Loucy (cell line): ENCODE results near the gene BANK1.

Source experiments
- H2AFZ ChIP-seq: fragments of 200-600 bp; sonication (generic); 2 replicates; pipeline ENCODE4 v1.6.0; 2016; ENCODE audit warnings: antibody characterized with exemption, mild to moderate bottlenecking, low read length, moderate library complexity
- H3F3A ChIP-seq: fragments of 200-600 bp; 2 replicates; pipeline ENCODE4 v1.6.0; 2016; ENCODE audit warnings: antibody characterized with exemption, low read depth, mild to moderate bottlenecking
- H3K27me3 ChIP-seq: fragments of 200-600 bp; sonication (generic); 2 replicates; pipeline ENCODE4 v1.6.1; 2014; ENCODE audit warnings: low read length, mild to moderate bottlenecking; ENCODE audit not compliant: insufficient read depth, poor library complexity, severe bottlenecking
- H3K36me3 ChIP-seq: fragments of 200-600 bp; sonication (generic); 2 replicates; pipeline ENCODE4 v1.6.1; 2016; ENCODE audit warnings: low read length; ENCODE audit not compliant: insufficient read depth
- H3K4me1 ChIP-seq: fragments of 200-600 bp; sonication (generic); 2 replicates; pipeline ENCODE4 v1.5.1; 2014; ENCODE audit warnings: low read length, mild to moderate bottlenecking; ENCODE audit not compliant: insufficient read depth, poor library complexity, severe bottlenecking
- H3K4me2 ChIP-seq: fragments of 200-600 bp; sonication (generic); 2 replicates; pipeline ENCODE4 v1.6.0; 2014; ENCODE audit warnings: antibody characterized with exemption, low read length, low read depth, mild to moderate bottlenecking; ENCODE audit not compliant: poor library complexity, severe bottlenecking
- H3K4me3 ChIP-seq: fragments of 200-600 bp; sonication (generic); 2 replicates; pipeline ENCODE4 v1.5.1; 2014; ENCODE audit warnings: low read length, mild to moderate bottlenecking, mixed read lengths; ENCODE audit not compliant: poor library complexity, severe bottlenecking
- H3K79me2 ChIP-seq: fragments of 200-600 bp; sonication (generic); 2 replicates; pipeline ENCODE4 v1.6.1; 2014; ENCODE audit warnings: low read length; ENCODE audit not compliant: insufficient read depth
- H3K9ac ChIP-seq: fragments of 200-600 bp; sonication (generic); 2 replicates; pipeline ENCODE4 v1.6.0; 2014; ENCODE audit warnings: mild to moderate bottlenecking, low read depth, low read length, moderate library complexity; ENCODE audit not compliant: poor library complexity, severe bottlenecking
- H3K9me2 ChIP-seq: fragments of 200-600 bp; sonication (generic); replicated peaks from 2 replicates; pipeline ENCODE4 v1.6.1; 2016; ENCODE audit warnings: low read depth, low read length, mixed read lengths
- H3K9me3 ChIP-seq: fragments of 200-600 bp; sonication (generic); 2 replicates; pipeline ENCODE4 v1.6.1; 2014; ENCODE audit warnings: mild to moderate bottlenecking, antibody characterized with exemption, low read length, low read depth; ENCODE audit not compliant: insufficient read depth
- H4K20me1 ChIP-seq: fragments of 200-600 bp; sonication (generic); 2 replicates; pipeline ENCODE4 v1.6.0; 2014; ENCODE audit warnings: antibody characterized with exemption, low read length, mild to moderate bottlenecking; ENCODE audit not compliant: insufficient read depth, poor library complexity, severe bottlenecking
- EZH2phosphoT487 ChIP-seq: fragments of 200-600 bp; IDR thresholded peaks from 2 replicates; pipeline ENCODE4 v1.6.1; 2018; ENCODE audit warnings: antibody characterized with exemption, mild to moderate bottlenecking, moderate library complexity, borderline replicate concordance
- TF ChIP-seq, protein P1 (sequence below): fragments of 200-600 bp; sonication (generic); conservative IDR thresholded peaks from 2 replicates; pipeline ENCODE4 v1.5.1; 2014; ENCODE audit warnings: mild to moderate bottlenecking, antibody characterized with exemption, low read length

BANK1 gene

DNA sequence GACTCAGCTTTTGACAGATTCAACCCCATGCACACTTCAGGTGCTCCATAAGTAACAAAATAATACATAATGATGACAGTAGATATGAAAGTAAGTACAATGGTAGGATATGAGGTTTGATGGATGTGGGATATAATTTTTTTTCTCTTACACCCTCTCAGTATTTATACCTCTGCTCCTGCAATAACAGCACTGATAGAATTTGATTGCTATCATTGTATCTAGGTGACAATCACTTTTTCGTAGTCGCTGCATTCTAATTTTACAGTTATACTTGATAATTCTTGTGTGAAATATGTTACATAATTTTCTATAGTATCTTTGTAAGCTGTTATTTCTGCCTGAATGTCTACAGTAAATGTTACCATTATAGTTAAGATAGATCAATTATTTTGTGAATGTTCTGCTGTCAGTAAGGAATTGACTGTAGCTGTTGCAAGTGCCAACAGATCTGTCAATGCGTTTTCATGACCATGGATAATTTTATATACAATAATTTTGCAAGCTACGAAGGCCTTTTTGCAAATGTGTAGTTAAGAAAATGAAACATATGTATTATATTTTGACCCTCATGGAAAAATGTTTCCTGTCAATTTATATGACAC, 128.9 kb downstream of the BANK1 start:
- H3K79me2 ChIP-seq, result no peaks in the 10 kb centered on the region
- no peak overlapping the region for H3K4me2 ChIP-seq
- H4K20me1 ChIP-seq, result no peaks in the 10 kb centered on the region
- H3K4me1 ChIP-seq, result no peaks in the 10 kb centered on the region
- no peak overlapping the region for H3K4me3 ChIP-seq
- H3K27me3 ChIP-seq, result no peaks in the 10 kb centered on the region
- no peak overlapping the region for H3K9ac ChIP-seq
- no peak overlapping the region for H2AFZ ChIP-seq
- H3K9me2 ChIP-seq, result no peaks in the 10 kb centered on the region
- H3K36me3 ChIP-seq, result no peaks in the 10 kb centered on the region
- no peaks in the 10 kb centered on the region for H3K9me3 ChIP-seq
- TF ChIP-seq, protein P1, sequence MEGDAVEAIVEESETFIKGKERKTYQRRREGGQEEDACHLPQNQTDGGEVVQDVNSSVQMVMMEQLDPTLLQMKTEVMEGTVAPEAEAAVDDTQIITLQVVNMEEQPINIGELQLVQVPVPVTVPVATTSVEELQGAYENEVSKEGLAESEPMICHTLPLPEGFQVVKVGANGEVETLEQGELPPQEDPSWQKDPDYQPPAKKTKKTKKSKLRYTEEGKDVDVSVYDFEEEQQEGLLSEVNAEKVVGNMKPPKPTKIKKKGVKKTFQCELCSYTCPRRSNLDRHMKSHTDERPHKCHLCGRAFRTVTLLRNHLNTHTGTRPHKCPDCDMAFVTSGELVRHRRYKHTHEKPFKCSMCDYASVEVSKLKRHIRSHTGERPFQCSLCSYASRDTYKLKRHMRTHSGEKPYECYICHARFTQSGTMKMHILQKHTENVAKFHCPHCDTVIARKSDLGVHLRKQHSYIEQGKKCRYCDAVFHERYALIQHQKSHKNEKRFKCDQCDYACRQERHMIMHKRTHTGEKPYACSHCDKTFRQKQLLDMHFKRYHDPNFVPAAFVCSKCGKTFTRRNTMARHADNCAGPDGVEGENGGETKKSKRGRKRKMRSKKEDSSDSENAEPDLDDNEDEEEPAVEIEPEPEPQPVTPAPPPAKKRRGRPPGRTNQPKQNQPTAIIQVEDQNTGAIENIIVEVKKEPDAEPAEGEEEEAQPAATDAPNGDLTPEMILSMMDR, result no peak
- no peak for TF ChIP-seq EZH2phosphoT487
- H3F3A ChIP-seq, result no peaks in the 10 kb centered on the region

DNA sequence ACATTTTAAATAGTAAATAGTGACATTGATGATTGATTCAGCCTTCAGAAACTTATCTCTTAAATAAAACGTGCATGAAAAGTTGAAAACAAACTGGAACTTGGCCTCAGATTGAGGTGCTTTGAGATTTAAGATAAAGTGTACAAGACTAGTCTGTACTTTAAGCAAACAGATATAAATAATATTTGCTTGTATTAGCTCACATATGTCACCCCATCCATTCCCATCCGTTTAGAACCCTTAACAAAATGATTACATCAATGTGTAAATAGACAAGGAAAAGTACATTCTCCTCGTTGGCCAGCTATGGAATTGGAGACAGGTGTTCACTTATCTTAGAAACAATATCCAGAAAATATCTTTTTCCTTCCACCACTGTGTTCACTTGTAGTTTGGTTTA, 130.8 kb downstream of the BANK1 start:
- H3F3A ChIP-seq, result no peaks in the 10 kb centered on the region
- no peak overlapping the region for H3K4me2 ChIP-seq
- no peaks in the 10 kb centered on the region for H3K9me3 ChIP-seq
- H3K79me2 ChIP-seq, result no peaks in the 10 kb centered on the region
- no peak overlapping the region for H3K9ac ChIP-seq
- H2AFZ ChIP-seq, result no peak overlapping the region
- no peak overlapping the region for H3K4me3 ChIP-seq
- no peak for TF ChIP-seq EZH2phosphoT487
- TF ChIP-seq, protein P1, result no peak
- no peaks in the 10 kb centered on the region for H3K9me2 ChIP-seq
- no peaks in the 10 kb centered on the region for H3K4me1 ChIP-seq
- H3K27me3 ChIP-seq, result no peaks in the 10 kb centered on the region
- H3K36me3 ChIP-seq, result no peaks in the 10 kb centered on the region
- no peaks in the 10 kb centered on the region for H4K20me1 ChIP-seq

DNA sequence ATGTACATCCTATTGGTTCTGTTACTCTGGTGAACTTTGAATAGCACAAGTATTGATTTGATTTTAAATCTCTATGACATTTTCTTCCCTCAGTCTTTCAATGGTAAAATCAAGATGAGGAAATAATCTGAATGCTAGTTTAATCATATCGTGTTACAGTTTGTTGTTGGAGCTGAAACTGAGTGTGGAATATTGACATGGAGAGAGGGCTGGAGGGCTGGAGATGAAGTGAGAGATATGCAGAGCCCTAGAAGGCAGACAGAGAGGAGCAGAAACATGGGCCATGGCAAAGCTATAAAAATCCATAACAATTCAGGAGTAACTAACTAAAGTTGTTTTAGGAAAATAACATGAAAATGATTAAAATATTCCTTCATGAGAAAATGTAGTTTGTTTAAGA, 141.1 kb downstream of the BANK1 start:
- no peaks in the 10 kb centered on the region for H3K4me1 ChIP-seq
- H3K4me3 ChIP-seq, result no peak overlapping the region
- no peak for TF ChIP-seq EZH2phosphoT487
- TF ChIP-seq, protein P1, result no peak
- H3K9me3 ChIP-seq, result no peaks in the 10 kb centered on the region
- H3K4me2 ChIP-seq, result no peak overlapping the region
- no peak overlapping the region for H3K9ac ChIP-seq
- H3F3A ChIP-seq, result no peaks in the 10 kb centered on the region
- no peaks in the 10 kb centered on the region for H4K20me1 ChIP-seq
- H3K79me2 ChIP-seq, result no peaks in the 10 kb centered on the region
- H3K27me3 ChIP-seq, result no peaks in the 10 kb centered on the region
- H3K9me2 ChIP-seq, result no peaks in the 10 kb centered on the region
- no peaks in the 10 kb centered on the region for H3K36me3 ChIP-seq
- H2AFZ ChIP-seq, result no peak overlapping the region
